Heart left ventricle (tissue), 16 donors: ENCODE results near the gene MFGE8. TPM values are rescaled to one million over a fixed set of nuclear protein-coding genes. Genes with fewer than 3 reads are reported as not detected.
A peak's percentile ranks its signal among the peaks of the same experiment; 100 is the strongest.

Experiments used
- ATAC-seq, 4 donors: fragments of 200-7000 bp; cut with Tn5 transposase; one replicate each; pipeline ENCODE4 v1.9.1; 2020 to 2022; ENCODE audit warnings: moderate library complexity in 4 of 4, mild to moderate bottlenecking in 3 of 4, moderate number of reproducible peaks in 1 of 4
- DNase-seq, 5 donors: peaks; one replicate each; pipeline ENCODE4 v3.0.0-alpha.2; 2020
- H3K27ac ChIP-seq, 12 donors: fragments of 200-600 bp; sonication (generic) in 4 of 12; one replicate each; pipeline versions ENCODE4 v1.5.0 to v1.8.0; 2016 to 2022; ENCODE audit warnings: mild to moderate bottlenecking in 2 of 12
- H3K27me3 ChIP-seq, 9 donors: fragments of 200-600 bp; sonication (generic) in 2 of 9; one replicate each; pipeline versions ENCODE4 v1.5.1 to v1.8.0; 2016 to 2022; ENCODE audit warnings: mild to moderate bottlenecking in 3 of 9
- H3K36me3 ChIP-seq, 9 donors: fragments of 200-600 bp; sonication (generic) in 2 of 9; one replicate each; pipeline versions ENCODE4 v1.5.0 to v1.8.0; 2018 to 2022; ENCODE audit warnings: mild to moderate bottlenecking in 2 of 9
- H3K4me1 ChIP-seq, 12 donors: fragments of 200-600 bp; sonication (generic) in 4 of 12; one replicate each; pipeline versions ENCODE4 v1.5.0 to v1.8.0; 2016 to 2022; ENCODE audit warnings: mild to moderate bottlenecking in 3 of 12
- H3K4me3 ChIP-seq, 12 donors: fragments of 200-600 bp; sonication (generic) in 4 of 12; one replicate each; pipeline versions ENCODE4 v1.5.0 to v1.8.0; 2017 to 2022; ENCODE audit warnings: mild to moderate bottlenecking in 9 of 12, moderate library complexity in 4 of 12
- H3K9me3 ChIP-seq, 12 donors: fragments of 200-600 bp; sonication (generic) in 4 of 12; one replicate each; pipeline versions ENCODE4 v1.5.0 to v1.8.0; 2016 to 2022; ENCODE audit warnings: mild to moderate bottlenecking in 1 of 12
- CTCF ChIP-seq, 12 donors: fragments of 200-600 bp; sonication (generic) in 4 of 12; IDR thresholded peaks; one replicate each; pipeline versions ENCODE4 v1.5.0 to v1.8.0; 2018 to 2022; ENCODE audit warnings: antibody characterized with exemption in 12 of 12, mild to moderate bottlenecking in 5 of 12
- POLR2A ChIP-seq, 2 donors: fragments of 450-650 bp; IDR thresholded peaks; one replicate each; pipeline ENCODE4 v1.6.1; 2017; ENCODE audit warnings: antibody characterized with exemption in 2 of 2, mild to moderate bottlenecking in 2 of 2, moderate library complexity in 2 of 2
- WGBS, 4 donors: extraction: QIAGEN DNeasy Blood & Tissue Kit in 2 of 4; methylation state at CpG; one replicate each; pipeline versions ENCODE4 v1.1.5 to v1.1.7; 2013 to 2018; 5-methylcytosine and 5-hydroxymethylcytosine counted together
- intact Hi-C, 10 donors: fragments of 100-400 bp; cut with DNase I; formaldehyde crosslinking; loops; one replicate each; pipeline versions ENCODE4 v1.11.1 to v1.14.2; 2022
- polyA plus RNA-seq, 2 donors: library from polyadenylated mRNA; stranded (reverse); fragments of 200-250 nt; gene quantifications; one replicate each; pipeline ENCODE4 v1.2.3, GENCODE V29; 2013
- total RNA-seq, 9 donors: library from RNA; depleted of rRNA in 2 of 9; stranded (reverse); fragments of >200 nt in 2 of 9; fragmentation: NEBNext Ultra II Directional in 3 of 9; extraction: Animal tissue kit (Norgen Biotek cat#: 25700) in 3 of 9; gene quantifications; one replicate each; pipeline versions ENCODE4 v1.1.0 to v1.2.4, GENCODE V29; 2016 to 2023
- donor health status: ischemic (EF 13 %, LVEDD 7.1; RV severe dilation, severe dysfunction).
- donor health status: healthy with polysubstance abuse.
- donor health status: DM: no; HTN: yes; CAD: no.
- donor health status: DM: no; HTN: no; CAD: no.
- donor health status: ischemic (EF 25% LVEDD 6.9; RV normal size, moderate dysfunction).
- donor health status: ischemic (EF 25% LVEDD 5.7; RV mildly dilated, moderate dysfunction).
- donor health status: healthy.
- donor health status: DM: yes; HTN: yes; CAD: no.
- donor health status: ischemic (EF 35%, LVEDD 5.7; RV mildly dilated, moderate dysfunction).
- donor health status: nonischemic (EF 11% LVEDD 7.7; RV severe dilation, severe dysfunction).
- donor health status: DM: yes; HTN: yes; CAD: no.
- donor health status: PGD.
- donor health status: ischemic (EF 29% LVEDD 5.4; RV normal size, mild dysfunction).
- donor health status: nonischemic (EF 23%, LVEDD 6.1; RV moderate dilation, normal function).

The MFGE8 gene
- total and polyA plus RNA-seq, 11 donors, result 352 to 732 (median 556) TPM

GRCh38 chr15:88881775-88882174 lies 31.4 kb downstream of the MFGE8 start:
- H3K27me3 ChIP-seq, result no peaks in the 10 kb centered on the region
- H3K36me3 ChIP-seq, result peaks cover 0 to 95% (median 0%) of the 10 kb centered on the region in 9 donors
- 85 to 93% (median 91%) methylated on average over 3 of the region's 3 CpGs for WGBS, 4 donors
- intact Hi-C loops, result no loop called here
- H3K27ac ChIP-seq, result no peak overlapping the region
- ATAC-seq (no peak), DNase-seq (no peak)
- no peaks in the 10 kb centered on the region for H3K4me1 ChIP-seq
- H3K9me3 ChIP-seq, result no peaks in the 10 kb centered on the region
- no peak for TF ChIP-seq POLR2A (IDR thresholded peaks at IDR 0.05)
- no peak for TF ChIP-seq CTCF (IDR thresholded peaks at IDR 0.05)
- H3K4me3 ChIP-seq, result no peak overlapping the region

GRCh38 chr15:88880944-88881740 lies 32.0 kb downstream of the MFGE8 start:
- Histone ChIP-seq H3K9me3 (no peaks in the 10 kb centered on the region), H3K27me3 (no peaks in the 10 kb centered on the region), H3K4me1 (no peaks in the 10 kb centered on the region), H3K36me3 (peaks cover 0 to 95% (median 0%) of the 10 kb centered on the region in 9 donors), H3K27ac (no peak overlapping the region), H3K4me3 (no peak overlapping the region)
- TF ChIP-seq POLR2A (IDR thresholded peaks at IDR 0.05), result no peak
- DNase-seq (no peak), ATAC-seq (no peak)
- intact Hi-C loops, result no loop called here
- 96 to 99% (median 96%) methylated on average over 26 to 31 of the region's 31 CpGs for WGBS, 4 donors

- TF ChIP-seq POLR2A (IDR thresholded peaks at IDR 0.05) (no peak), CTCF (IDR thresholded peaks at IDR 0.05) (peak; percentile 38 to 70 (median 56))
- Histone ChIP-seq H3K4me1 (peaks cover 0 to 6% (median 0%) of the 10 kb centered on the region in 12 donors), H3K27me3 (no peaks in the 10 kb centered on the region), H3K4me3 (no peak overlapping the region), H3K9me3 (no peaks in the 10 kb centered on the region), H3K27ac (no peak overlapping the region), H3K36me3 (peaks cover 0 to 79% (median 0%) of the 10 kb centered on the region in 9 donors)
- 66 to 78% (median 75%) methylated on average over 7 to 18 of the region's 18 CpGs for WGBS, 4 donors
- ATAC-seq (peak in 3 of 4 donors; percentile 27 to 60 (median 49)), DNase-seq (peak in 2 of 5 donors; percentile 26 to 40)
- intact Hi-C loops, result no loop called here
These were observed 34.4 kb downstream of the MFGE8 start for GRCh38 chr15:88878720-88879184.

GRCh38 chr15:88877906-88878305 lies 35.3 kb downstream of the MFGE8 start:
- peaks cover 0 to 6% (median 0%) of the 10 kb centered on the region in 12 donors for H3K4me1 ChIP-seq
- no peak overlapping the region for H3K27ac ChIP-seq
- TF ChIP-seq POLR2A (IDR thresholded peaks at IDR 0.05) (no peak), CTCF (IDR thresholded peaks at IDR 0.05) (no peak)
- no peaks in the 10 kb centered on the region for H3K9me3 ChIP-seq
- peaks cover 0 to 71% (median 0%) of the 10 kb centered on the region in 9 donors for H3K36me3 ChIP-seq
- no peaks in the 10 kb centered on the region for H3K27me3 ChIP-seq
- intact Hi-C loops, result no loop called here
- no peak overlapping the region for H3K4me3 ChIP-seq
- ATAC-seq (no peak), DNase-seq (no peak)
- 91 to 95% (median 92%) methylated on average over 14 to 22 of the region's 22 CpGs for WGBS, 4 donors
